ENCODE data around the gene OR2V1. TPM values are rescaled to one million over a fixed set of nuclear protein-coding genes. Genes with fewer than 3 reads are reported as not detected.

Gene OR2V1
- total and polyA plus RNA-seq, 2 of the 4 experiments (the other 2 are of a cell fraction) = not detected

DNA sequence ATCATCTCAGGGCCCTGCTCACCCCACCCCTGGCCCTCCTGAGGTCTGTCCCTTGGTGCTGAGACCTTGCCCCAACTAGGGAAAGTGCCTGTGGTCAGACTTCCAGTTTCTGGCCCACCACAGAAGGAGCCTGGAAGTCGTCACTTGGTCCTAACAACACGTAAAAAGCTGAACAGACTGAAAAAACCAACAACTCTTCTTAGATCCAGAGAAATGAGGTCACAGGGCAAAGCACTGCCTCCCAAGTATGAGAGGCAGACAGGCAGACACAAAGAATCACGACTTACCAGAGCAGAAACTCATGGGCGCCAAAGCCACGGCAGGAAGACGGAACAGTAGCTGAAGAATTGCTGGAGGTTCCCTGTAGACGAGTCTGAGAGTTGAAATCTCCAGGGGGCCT, 38.5 kb downstream of the OR2V1 start:
- Histone ChIP-seq H4K20me1 (ENCODE audit: insufficient read depth, low read length) (no peaks in the 10 kb centered on the region), H3K18ac (ENCODE audit: low read depth, low read length) (no peak overlapping the region), H3K23ac (ENCODE audit: low read depth, low read length) (no peak overlapping the region), H3K4me1 (ENCODE audit: control insufficient read depth, insufficient read depth, low read length) (no peaks in the 10 kb centered on the region), H2BK20ac (ENCODE audit: low read depth, low read length) (no peak overlapping the region), H4K5ac (ENCODE audit: low read depth, low read length) (no peak overlapping the region), H2BK15ac (ENCODE audit: low read depth, low read length) (no peak overlapping the region), H4K8ac (ENCODE audit: low read depth in 2 of 2, low read length in 2 of 2) (no peak overlapping the region), H3K9me1 (ENCODE audit: insufficient read depth, low read length) (no peaks in the 10 kb centered on the region), H3K36me3 (ENCODE audit: control insufficient read depth, insufficient read depth, low read length) (no peaks in the 10 kb centered on the region), H3K56ac (ENCODE audit: extremely low read depth, insufficient read depth, low read length) (no peak overlapping the region), H2BK120ac (ENCODE audit: low read depth, low read length) (no peak overlapping the region), H3K4me3 (ENCODE audit: insufficient read depth, low read depth, low read length) (no peak overlapping the region), H3K4ac (ENCODE audit: low read depth, low read length) (no peak overlapping the region), H3K27ac (ENCODE audit: insufficient read depth, low read length) (no peak overlapping the region), H2AFZ (replicated peaks; ENCODE audit: low read length, poor library complexity) (no peak overlapping the region), H2AK5ac (ENCODE audit: low read depth, low read length) (no peak overlapping the region), H3K4me2 (ENCODE audit: low read depth, low read length) (no peak overlapping the region), H4K91ac (ENCODE audit: insufficient read depth, low read depth, low read length) (no peak overlapping the region), H3K79me1 (ENCODE audit: low read depth in 1 of 2, low read length in 2 of 2) (no peaks in the 10 kb centered on the region), H3K27me3 (ENCODE audit: control insufficient read depth, insufficient read depth, low read length) (no peaks in the 10 kb centered on the region), H3K14ac (replicated peaks; ENCODE audit: low read depth, low read length) (no peak overlapping the region), H2AK9ac (replicated peaks; ENCODE audit: low read depth, low read length, poor library complexity) (no peak overlapping the region), H2BK5ac (ENCODE audit: low read depth, low read length, poor library complexity, severe bottlenecking) (no peak overlapping the region), H3K9me3 (ENCODE audit: control insufficient read depth, insufficient read depth, low read length) (no peaks in the 10 kb centered on the region), H3K9ac (ENCODE audit: low read depth, low read length) (no peak overlapping the region)
- 10% methylated on average over 3 of the region's 7 CpGs; no CpG with 5 or more reads in 1 of the 2 experiments for WGBS, 2 experiments (ENCODE audit: extremely low coverage in 2 of 2, insufficient read length in 1 of 2)
- in situ Hi-C loops (cut with MboI; ENCODE audit: low sequenced_read_pairs) = no loop called here
- ATAC-seq (ENCODE audit: low read depth) (no peak), DNase-seq (no peak)
- intact Hi-C loops (cut with micrococcal nuclease) = no loop called here
- ChIA-PET CTCF (no interaction called here), POLR2A (ENCODE audit: unreplicated experiment) (no interaction called here)
- dilution Hi-C loops (cut with HindIII; ENCODE audit: low sequenced_read_pairs, unreplicated experiment) = no loop called here
- no peak for TF ChIP-seq RAD21 (IDR thresholded peaks at IDR 0.05; ENCODE audit: low read length)
- no peak for TF ChIP-seq RCOR1 (IDR thresholded peaks at IDR 0.05; ENCODE audit: insufficient replicate concordance, low read length)
- TF ChIP-seq CEBPB (IDR thresholded peaks at IDR 0.05; ENCODE audit: low read depth, low read length) = no peak
- TF ChIP-seq, protein P1, sequence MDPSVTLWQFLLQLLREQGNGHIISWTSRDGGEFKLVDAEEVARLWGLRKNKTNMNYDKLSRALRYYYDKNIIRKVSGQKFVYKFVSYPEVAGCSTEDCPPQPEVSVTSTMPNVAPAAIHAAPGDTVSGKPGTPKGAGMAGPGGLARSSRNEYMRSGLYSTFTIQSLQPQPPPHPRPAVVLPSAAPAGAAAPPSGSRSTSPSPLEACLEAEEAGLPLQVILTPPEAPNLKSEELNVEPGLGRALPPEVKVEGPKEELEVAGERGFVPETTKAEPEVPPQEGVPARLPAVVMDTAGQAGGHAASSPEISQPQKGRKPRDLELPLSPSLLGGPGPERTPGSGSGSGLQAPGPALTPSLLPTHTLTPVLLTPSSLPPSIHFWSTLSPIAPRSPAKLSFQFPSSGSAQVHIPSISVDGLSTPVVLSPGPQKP (IDR thresholded peaks at IDR 0.05; ENCODE audit: borderline replicate concordance, low read depth, low read length) = no peak
- TF ChIP-seq, protein P2, sequence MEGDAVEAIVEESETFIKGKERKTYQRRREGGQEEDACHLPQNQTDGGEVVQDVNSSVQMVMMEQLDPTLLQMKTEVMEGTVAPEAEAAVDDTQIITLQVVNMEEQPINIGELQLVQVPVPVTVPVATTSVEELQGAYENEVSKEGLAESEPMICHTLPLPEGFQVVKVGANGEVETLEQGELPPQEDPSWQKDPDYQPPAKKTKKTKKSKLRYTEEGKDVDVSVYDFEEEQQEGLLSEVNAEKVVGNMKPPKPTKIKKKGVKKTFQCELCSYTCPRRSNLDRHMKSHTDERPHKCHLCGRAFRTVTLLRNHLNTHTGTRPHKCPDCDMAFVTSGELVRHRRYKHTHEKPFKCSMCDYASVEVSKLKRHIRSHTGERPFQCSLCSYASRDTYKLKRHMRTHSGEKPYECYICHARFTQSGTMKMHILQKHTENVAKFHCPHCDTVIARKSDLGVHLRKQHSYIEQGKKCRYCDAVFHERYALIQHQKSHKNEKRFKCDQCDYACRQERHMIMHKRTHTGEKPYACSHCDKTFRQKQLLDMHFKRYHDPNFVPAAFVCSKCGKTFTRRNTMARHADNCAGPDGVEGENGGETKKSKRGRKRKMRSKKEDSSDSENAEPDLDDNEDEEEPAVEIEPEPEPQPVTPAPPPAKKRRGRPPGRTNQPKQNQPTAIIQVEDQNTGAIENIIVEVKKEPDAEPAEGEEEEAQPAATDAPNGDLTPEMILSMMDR (conservative IDR thresholded peaks at IDR 0.05; ENCODE audit: low read depth, low read length) = no peak
- no peak for TF ChIP-seq BHLHE40 (IDR thresholded peaks at IDR 0.05; ENCODE audit: low read depth, low read length)
- TF ChIP-seq, protein P3, sequence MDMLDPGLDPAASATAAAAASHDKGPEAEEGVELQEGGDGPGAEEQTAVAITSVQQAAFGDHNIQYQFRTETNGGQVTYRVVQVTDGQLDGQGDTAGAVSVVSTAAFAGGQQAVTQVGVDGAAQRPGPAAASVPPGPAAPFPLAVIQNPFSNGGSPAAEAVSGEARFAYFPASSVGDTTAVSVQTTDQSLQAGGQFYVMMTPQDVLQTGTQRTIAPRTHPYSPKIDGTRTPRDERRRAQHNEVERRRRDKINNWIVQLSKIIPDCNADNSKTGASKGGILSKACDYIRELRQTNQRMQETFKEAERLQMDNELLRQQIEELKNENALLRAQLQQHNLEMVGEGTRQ (IDR thresholded peaks at IDR 0.05; ENCODE audit: low read depth, low read length) = no peak
- TF ChIP-seq CHD1 (IDR thresholded peaks at IDR 0.05; ENCODE audit: low read depth, low read length) = no peak
- TF ChIP-seq SMC3 (IDR thresholded peaks at IDR 0.05; ENCODE audit: low read depth, low read length) = no peak
- TF ChIP-seq NFE2L2 (IDR thresholded peaks at IDR 0.05; ENCODE audit: low read depth, low read length) = no peak
- no peak for TF ChIP-seq MAFK (IDR thresholded peaks at IDR 0.05; ENCODE audit: low read depth, low read length)
- TF ChIP-seq POLR2A (IDR thresholded peaks at IDR 0.05; ENCODE audit: low read depth, low read length) = no peak
- no peak for TF ChIP-seq MAZ (IDR thresholded peaks at IDR 0.05; ENCODE audit: borderline replicate concordance, low read depth, low read length)
- no peak for TF ChIP-seq RFX5 (IDR thresholded peaks at IDR 0.05; ENCODE audit: low read depth, low read length)
- BruUV-seq (replicated peaks) = no TSS peak
